Osteoblast (primary cell): ENCODE results near the gene PDP2. TPM values are rescaled to one million over a fixed set of nuclear protein-coding genes. Genes with fewer than 3 reads are reported as not detected.
A peak's percentile ranks its signal among the peaks of the same experiment; 100 is the strongest.

Source experiments
- DNase-seq: peaks from one replicate; pipeline ENCODE4 v3.0.0; 2011; ENCODE audit warnings: low spot score, mixed read lengths; ENCODE audit not compliant: insufficient read length; ENCODE audit errors: missing footprints
- H2AFZ ChIP-seq: 2 replicates; pipeline ENCODE4 v1.6.0; 2011; ENCODE audit warnings: mild to moderate bottlenecking, low read length
- H3K27ac ChIP-seq: 2 replicates; pipeline ENCODE4 v1.5.1; 2011; ENCODE audit warnings: mild to moderate bottlenecking, low read depth, low read length, moderate library complexity
- H3K27me3 ChIP-seq: 2 replicates; pipeline ENCODE4 v1.6.0; 2012; ENCODE audit warnings: mild to moderate bottlenecking, control low read depth, inconsistent platforms, low read length, moderate library complexity; ENCODE audit not compliant: insufficient read depth
- H3K36me3 ChIP-seq: 2 replicates; pipeline ENCODE4 v1.5.1; 2011; ENCODE audit warnings: mild to moderate bottlenecking, low read length, control low read depth, moderate library complexity; ENCODE audit not compliant: insufficient read depth
- H3K4me1 ChIP-seq: 2 replicates; pipeline ENCODE4 v1.5.1; 2011; ENCODE audit warnings: mild to moderate bottlenecking, low read length, control low read depth, moderate library complexity; ENCODE audit not compliant: insufficient read depth
- H3K4me2 ChIP-seq: 2 replicates; pipeline ENCODE4 v1.6.0; 2011; ENCODE audit warnings: mild to moderate bottlenecking, low read length; ENCODE audit not compliant: insufficient read depth
- H3K4me3 ChIP-seq: fragments of 200-600 bp; sonication (generic); 3 replicates; pipeline ENCODE4 v1.5.1; 2012; ENCODE audit warnings: mild to moderate bottlenecking, low read length, inconsistent platforms; ENCODE audit not compliant: insufficient read depth
- H3K79me2 ChIP-seq: 2 replicates; pipeline ENCODE4 v1.6.0; 2012; ENCODE audit warnings: mild to moderate bottlenecking, low read length, control low read depth, inconsistent platforms; ENCODE audit not compliant: insufficient read depth
- H3K9me3 ChIP-seq: 2 replicates; pipeline ENCODE4 v1.5.1; 2011; ENCODE audit warnings: low read depth, low read length, control low read depth
- H4K20me1 ChIP-seq: 2 replicates; pipeline ENCODE4 v1.6.0; 2012; ENCODE audit warnings: mild to moderate bottlenecking, low read length, control low read depth; ENCODE audit not compliant: insufficient read depth
- total RNA-seq: library from RNA; depleted of rRNA; stranded (reverse); fragments of >200 nt; gene quantifications from 2 replicates; pipeline ENCODE4 v1.2.3, GENCODE V29; 2012
- TF ChIP-seq, protein P1 (sequence below): IDR thresholded peaks from 2 replicates; pipeline ENCODE4 v1.5.1; 2011; ENCODE audit warnings: mild to moderate bottlenecking, low read depth, low read length, moderate library complexity; ENCODE audit errors: extremely low read depth

Gene PDP2
- total RNA-seq, 1 donor = 13.8 TPM

DNA sequence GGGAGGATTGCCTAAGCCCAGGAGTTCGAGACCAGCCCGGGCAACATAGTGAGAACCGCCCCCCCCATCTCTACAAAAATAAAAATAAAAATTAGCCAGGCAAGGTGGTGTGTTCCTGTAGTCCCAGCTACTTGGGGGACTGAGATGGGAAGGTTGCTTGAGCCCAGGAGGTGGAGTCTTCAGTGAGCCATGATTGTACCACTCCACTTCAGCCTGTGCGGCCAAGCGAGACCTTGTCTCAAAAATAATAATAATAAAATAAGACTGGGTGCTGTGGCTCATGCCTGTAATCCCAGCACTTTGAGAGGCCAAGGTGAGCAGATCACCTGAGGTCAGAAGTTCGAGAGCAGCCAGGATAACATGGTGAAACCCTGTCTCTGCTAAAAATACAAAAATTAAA, 11.5 kb downstream of the PDP2 start:
- TF ChIP-seq, protein P1, sequence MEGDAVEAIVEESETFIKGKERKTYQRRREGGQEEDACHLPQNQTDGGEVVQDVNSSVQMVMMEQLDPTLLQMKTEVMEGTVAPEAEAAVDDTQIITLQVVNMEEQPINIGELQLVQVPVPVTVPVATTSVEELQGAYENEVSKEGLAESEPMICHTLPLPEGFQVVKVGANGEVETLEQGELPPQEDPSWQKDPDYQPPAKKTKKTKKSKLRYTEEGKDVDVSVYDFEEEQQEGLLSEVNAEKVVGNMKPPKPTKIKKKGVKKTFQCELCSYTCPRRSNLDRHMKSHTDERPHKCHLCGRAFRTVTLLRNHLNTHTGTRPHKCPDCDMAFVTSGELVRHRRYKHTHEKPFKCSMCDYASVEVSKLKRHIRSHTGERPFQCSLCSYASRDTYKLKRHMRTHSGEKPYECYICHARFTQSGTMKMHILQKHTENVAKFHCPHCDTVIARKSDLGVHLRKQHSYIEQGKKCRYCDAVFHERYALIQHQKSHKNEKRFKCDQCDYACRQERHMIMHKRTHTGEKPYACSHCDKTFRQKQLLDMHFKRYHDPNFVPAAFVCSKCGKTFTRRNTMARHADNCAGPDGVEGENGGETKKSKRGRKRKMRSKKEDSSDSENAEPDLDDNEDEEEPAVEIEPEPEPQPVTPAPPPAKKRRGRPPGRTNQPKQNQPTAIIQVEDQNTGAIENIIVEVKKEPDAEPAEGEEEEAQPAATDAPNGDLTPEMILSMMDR = no peak
- no peaks in the 10 kb centered on the region for H3K9me3 ChIP-seq
- no peak overlapping the region for H2AFZ ChIP-seq
- H3K4me3 ChIP-seq = no peak overlapping the region
- no peak overlapping the region for H3K27ac ChIP-seq
- DNase-seq = no peak
- H4K20me1 ChIP-seq = peaks cover 4% of the 10 kb centered on the region
- no peaks in the 10 kb centered on the region for H3K79me2 ChIP-seq
- H3K36me3 ChIP-seq = peaks cover 4% of the 10 kb centered on the region
- H3K4me1 ChIP-seq = peaks cover 2% of the 10 kb centered on the region
- no peaks in the 10 kb centered on the region for H3K27me3 ChIP-seq
- H3K4me2 ChIP-seq = no peak overlapping the region

DNA sequence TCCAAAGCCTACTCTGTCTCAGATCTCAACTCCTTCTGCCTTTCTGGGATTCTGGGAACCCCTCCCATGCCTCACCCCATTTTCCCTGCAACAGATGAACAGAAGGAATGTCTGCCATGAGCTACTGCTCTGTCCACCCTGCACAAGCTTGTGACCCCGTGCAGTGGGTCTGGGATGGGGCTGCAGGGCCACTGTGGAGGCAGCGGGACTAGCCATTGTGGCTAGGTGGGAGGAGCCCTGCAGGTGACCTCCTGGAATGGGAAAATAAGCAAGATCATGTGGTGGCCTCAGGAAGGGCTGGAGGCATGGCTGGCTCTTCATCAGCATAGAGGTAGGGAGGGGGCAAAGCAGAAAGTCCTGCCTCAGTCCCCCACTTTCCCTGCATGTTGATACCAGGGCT, 13.7 kb downstream of the PDP2 start:
- Histone ChIP-seq H3K27me3 (no peaks in the 10 kb centered on the region), H3K9me3 (no peaks in the 10 kb centered on the region), H3K4me3 (no peak overlapping the region), H3K79me2 (no peaks in the 10 kb centered on the region), H3K27ac (no peak overlapping the region), H2AFZ (no peak overlapping the region), H3K4me1 (peaks cover 9% of the 10 kb centered on the region), H4K20me1 (peaks cover 4% of the 10 kb centered on the region), H3K36me3 (peaks cover 4% of the 10 kb centered on the region), H3K4me2 (no peak overlapping the region)
- TF ChIP-seq, protein P1 = no peak
- no peak for DNase-seq

DNA sequence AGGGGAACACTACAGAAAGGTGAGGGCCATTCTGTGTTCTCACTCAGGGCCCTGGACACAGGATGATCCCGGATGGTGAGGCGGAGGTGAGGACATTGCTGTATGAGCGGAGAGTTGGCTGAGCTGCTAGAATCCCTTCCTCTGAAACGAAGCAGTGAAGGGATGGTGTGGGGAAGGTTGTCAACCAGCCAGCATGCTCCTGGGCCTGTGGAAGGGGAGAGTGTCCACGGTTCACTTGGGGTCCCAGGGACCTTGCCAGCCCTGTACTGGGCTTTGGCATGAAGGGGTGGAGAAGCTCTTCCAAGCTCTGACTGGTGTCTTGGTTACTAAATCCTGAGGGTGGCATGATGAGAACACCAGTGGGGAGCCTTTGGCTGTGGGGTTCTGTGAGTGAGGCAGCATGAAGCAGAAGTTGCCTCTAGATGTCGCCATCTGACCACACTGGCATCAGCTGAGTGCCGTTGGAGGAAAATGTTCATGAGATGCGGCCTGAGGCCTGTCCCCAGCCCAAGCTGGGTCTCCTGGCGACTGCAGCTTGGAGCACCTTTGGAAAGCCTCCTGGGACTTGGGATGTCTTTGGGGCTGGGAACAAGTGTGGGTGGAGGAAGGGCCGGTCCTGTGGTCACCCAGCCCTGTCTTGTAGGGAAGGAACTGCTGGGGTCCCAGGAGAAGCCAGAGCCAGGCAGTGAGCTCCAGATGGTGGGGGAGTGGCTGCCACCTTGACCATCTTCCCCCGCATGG, 14.8 kb downstream of the PDP2 start:
- Histone ChIP-seq H3K36me3 (peaks cover 4% of the 10 kb centered on the region), H3K9me3 (no peaks in the 10 kb centered on the region), H3K79me2 (no peaks in the 10 kb centered on the region), H4K20me1 (peaks cover 4% of the 10 kb centered on the region), H3K4me2 (no peak overlapping the region), H3K27ac (no peak overlapping the region), H2AFZ (no peak overlapping the region), H3K27me3 (no peaks in the 10 kb centered on the region), H3K4me1 (peaks cover 20% of the 10 kb centered on the region), H3K4me3 (no peak overlapping the region)
- peak; percentile 89 for DNase-seq
- TF ChIP-seq, protein P1 = peak; percentile 94

DNA sequence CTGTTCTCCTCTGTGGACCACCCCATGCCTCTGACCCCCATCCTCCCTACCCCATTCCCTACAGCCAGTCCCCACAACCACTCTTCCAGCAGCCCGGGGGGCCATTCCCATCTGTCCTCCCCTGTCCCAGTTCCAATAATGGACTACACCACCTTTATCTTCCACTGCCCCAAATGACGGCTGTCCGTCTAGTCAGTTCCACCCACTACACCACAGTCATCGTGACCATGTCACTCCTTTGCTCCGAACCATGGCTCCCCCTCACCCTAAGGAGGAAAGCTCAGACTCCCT, 15.3 kb downstream of the PDP2 start:
- H4K20me1 ChIP-seq = peaks cover 4% of the 10 kb centered on the region
- peaks cover 24% of the 10 kb centered on the region for H3K4me1 ChIP-seq
- H3K36me3 ChIP-seq = peaks cover 4% of the 10 kb centered on the region
- DNase-seq = no peak
- TF ChIP-seq, protein P1 = no peak
- no peak overlapping the region for H3K27ac ChIP-seq
- no peaks in the 10 kb centered on the region for H3K27me3 ChIP-seq
- H3K4me3 ChIP-seq = no peak overlapping the region
- no peaks in the 10 kb centered on the region for H3K79me2 ChIP-seq
- no peak overlapping the region for H3K4me2 ChIP-seq
- no peak overlapping the region for H2AFZ ChIP-seq
- no peaks in the 10 kb centered on the region for H3K9me3 ChIP-seq
